ENCODE measurements around the gene ZNF569.

- TF ChIP-seq EZH2 (IDR thresholded peaks at IDR 0.05; ENCODE audit: borderline replicate concordance, low read length), result no peak
- TF ChIP-seq CTCF (conservative IDR thresholded peaks at IDR 0.05 in 1 of 2, IDR thresholded peaks at IDR 0.05 in 1 of 2; ENCODE audit: extremely low read depth in 1 of 2, insufficient read depth in 1 of 2, low read depth in 1 of 2, low read length in 2 of 2), result no peak
Measured at GRCh38 chr19:37507167-37507464, 39.9 kb upstream of the ZNF569 start.
